ENCODE measurements around the gene FAT3.

FAT3 gene

DNA sequence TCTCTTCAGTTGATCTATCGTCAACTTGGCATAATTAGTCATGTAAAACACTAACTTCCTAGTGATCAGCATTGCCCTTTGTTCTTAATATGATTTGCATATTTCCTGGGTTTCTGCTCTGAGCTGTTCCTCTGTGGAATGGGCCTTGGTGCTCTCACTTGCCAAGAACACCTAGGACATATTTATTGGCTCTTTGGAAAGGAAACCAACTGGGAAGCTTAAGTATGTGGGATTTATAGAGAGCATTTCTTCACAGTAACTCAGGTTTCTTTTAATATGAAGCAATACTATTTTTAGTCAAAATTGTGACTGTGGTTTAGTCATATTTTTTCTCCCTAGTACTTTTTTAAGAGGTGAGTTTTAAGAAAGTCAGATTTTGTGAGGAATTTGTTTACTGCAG is 28.8 kb downstream of the FAT3 start:
- no peak for TF ChIP-seq POLR2AphosphoS5 (IDR thresholded peaks at IDR 0.05; ENCODE audit: low read depth, low read length)
- TF ChIP-seq TAF1 (IDR thresholded peaks at IDR 0.05; ENCODE audit: borderline replicate concordance, insufficient read depth, low read length), result no peak
- TF ChIP-seq, protein P1, sequence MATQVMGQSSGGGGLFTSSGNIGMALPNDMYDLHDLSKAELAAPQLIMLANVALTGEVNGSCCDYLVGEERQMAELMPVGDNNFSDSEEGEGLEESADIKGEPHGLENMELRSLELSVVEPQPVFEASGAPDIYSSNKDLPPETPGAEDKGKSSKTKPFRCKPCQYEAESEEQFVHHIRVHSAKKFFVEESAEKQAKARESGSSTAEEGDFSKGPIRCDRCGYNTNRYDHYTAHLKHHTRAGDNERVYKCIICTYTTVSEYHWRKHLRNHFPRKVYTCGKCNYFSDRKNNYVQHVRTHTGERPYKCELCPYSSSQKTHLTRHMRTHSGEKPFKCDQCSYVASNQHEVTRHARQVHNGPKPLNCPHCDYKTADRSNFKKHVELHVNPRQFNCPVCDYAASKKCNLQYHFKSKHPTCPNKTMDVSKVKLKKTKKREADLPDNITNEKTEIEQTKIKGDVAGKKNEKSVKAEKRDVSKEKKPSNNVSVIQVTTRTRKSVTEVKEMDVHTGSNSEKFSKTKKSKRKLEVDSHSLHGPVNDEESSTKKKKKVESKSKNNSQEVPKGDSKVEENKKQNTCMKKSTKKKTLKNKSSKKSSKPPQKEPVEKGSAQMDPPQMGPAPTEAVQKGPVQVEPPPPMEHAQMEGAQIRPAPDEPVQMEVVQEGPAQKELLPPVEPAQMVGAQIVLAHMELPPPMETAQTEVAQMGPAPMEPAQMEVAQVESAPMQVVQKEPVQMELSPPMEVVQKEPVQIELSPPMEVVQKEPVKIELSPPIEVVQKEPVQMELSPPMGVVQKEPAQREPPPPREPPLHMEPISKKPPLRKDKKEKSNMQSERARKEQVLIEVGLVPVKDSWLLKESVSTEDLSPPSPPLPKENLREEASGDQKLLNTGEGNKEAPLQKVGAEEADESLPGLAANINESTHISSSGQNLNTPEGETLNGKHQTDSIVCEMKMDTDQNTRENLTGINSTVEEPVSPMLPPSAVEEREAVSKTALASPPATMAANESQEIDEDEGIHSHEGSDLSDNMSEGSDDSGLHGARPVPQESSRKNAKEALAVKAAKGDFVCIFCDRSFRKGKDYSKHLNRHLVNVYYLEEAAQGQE (IDR thresholded peaks at IDR 0.05; ENCODE audit: insufficient read depth in 1 of 2, low read depth in 2 of 2, low read length in 2 of 2), result no peak
- TF ChIP-seq SIN3A (IDR thresholded peaks at IDR 0.05; ENCODE audit: borderline replicate concordance, insufficient read depth, low read length), result no peak
- no peak for TF ChIP-seq FOXP2 (optimal IDR thresholded peaks at IDR 0.05; ENCODE audit: borderline replicate concordance, extremely low read depth, extremely low read length, insufficient read depth)

DNA sequence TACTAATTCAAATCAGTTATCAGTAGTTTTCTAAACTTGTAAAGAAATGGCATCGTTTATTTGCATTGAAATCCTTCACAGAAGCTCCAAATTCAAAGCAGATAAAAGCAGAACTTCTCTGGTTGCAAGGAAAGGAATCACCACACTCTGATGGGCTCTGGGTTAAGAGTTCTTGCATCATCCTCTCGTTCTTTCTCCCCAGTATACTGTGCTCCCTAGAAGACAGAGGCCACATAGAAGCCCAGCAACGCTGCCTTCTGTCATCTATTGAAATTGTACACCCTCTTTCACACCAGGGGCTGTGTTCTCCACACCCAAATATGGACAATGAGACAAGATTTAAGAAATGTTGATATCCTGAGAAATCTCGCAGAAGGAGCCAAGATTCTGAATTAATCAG is 29.3 kb downstream of the FAT3 start:
- TF ChIP-seq SIN3A (IDR thresholded peaks at IDR 0.05; ENCODE audit: borderline replicate concordance, insufficient read depth, low read length) (no peak), POLR2AphosphoS5 (IDR thresholded peaks at IDR 0.05; ENCODE audit: low read depth, low read length) (no peak), FOXP2 (optimal IDR thresholded peaks at IDR 0.05; ENCODE audit: borderline replicate concordance, extremely low read depth, extremely low read length, insufficient read depth) (no peak), TAF1 (IDR thresholded peaks at IDR 0.05; ENCODE audit: borderline replicate concordance, insufficient read depth, low read length) (no peak)
- TF ChIP-seq, protein P1 (IDR thresholded peaks at IDR 0.05; ENCODE audit: insufficient read depth in 1 of 2, low read depth in 2 of 2, low read length in 2 of 2), result no peak

DNA sequence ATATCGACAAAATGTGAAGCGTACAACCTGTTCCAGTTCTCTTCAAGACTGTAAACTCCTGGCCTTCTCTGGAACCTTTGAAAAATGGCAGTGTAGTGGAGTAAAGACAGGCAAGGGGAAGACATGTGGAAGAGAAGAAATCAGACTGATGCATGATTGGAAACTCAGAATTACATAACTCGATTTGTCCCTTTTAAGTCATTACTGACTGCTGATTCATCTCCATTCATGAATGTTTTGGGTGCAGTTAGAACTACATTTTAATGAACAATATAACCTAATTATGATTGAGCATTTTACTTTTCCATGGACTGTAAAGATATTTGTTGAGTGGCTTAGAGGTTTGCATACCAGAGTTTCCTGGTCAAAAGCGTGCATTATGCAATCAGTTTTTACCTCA is 32.9 kb downstream of the FAT3 start:
- TF ChIP-seq, protein P1 (IDR thresholded peaks at IDR 0.05; ENCODE audit: insufficient read depth in 1 of 2, low read depth in 2 of 2, low read length in 2 of 2), result no peak
- TF ChIP-seq TAF1 (IDR thresholded peaks at IDR 0.05; ENCODE audit: borderline replicate concordance, insufficient read depth, low read length) (no peak), POLR2AphosphoS5 (IDR thresholded peaks at IDR 0.05; ENCODE audit: low read depth, low read length) (no peak), FOXP2 (optimal IDR thresholded peaks at IDR 0.05; ENCODE audit: borderline replicate concordance, extremely low read depth, extremely low read length, insufficient read depth) (no peak), SIN3A (IDR thresholded peaks at IDR 0.05; ENCODE audit: borderline replicate concordance, insufficient read depth, low read length) (no peak)

DNA sequence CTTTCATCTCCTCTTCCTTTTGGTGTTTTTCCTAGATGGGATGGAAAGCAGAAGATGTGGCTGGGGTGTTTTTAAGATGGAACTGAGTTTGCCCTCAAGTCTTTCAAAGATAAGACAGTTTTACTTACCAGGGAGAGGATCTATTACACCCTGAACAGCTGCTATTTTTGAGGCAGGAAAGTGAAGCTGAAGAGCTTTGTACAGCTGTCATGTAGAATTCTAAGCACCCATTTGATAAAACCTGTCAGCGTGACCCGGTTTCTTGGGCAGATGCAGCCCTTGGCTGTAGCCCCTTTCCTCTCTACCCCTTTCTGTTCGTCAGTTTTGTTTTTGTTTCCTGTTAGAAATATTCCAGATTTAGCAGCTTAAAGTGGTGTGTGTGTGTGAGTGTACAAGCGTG is 35.2 kb downstream of the FAT3 start:
- TF ChIP-seq TAF1 (IDR thresholded peaks at IDR 0.05; ENCODE audit: borderline replicate concordance, insufficient read depth, low read length) (no peak), SIN3A (IDR thresholded peaks at IDR 0.05; ENCODE audit: borderline replicate concordance, insufficient read depth, low read length) (no peak), FOXP2 (optimal IDR thresholded peaks at IDR 0.05; ENCODE audit: borderline replicate concordance, extremely low read depth, extremely low read length, insufficient read depth) (no peak), POLR2AphosphoS5 (IDR thresholded peaks at IDR 0.05; ENCODE audit: low read depth, low read length) (no peak)
- TF ChIP-seq, protein P1 (IDR thresholded peaks at IDR 0.05; ENCODE audit: insufficient read depth in 1 of 2, low read depth in 2 of 2, low read length in 2 of 2), result no peak

DNA sequence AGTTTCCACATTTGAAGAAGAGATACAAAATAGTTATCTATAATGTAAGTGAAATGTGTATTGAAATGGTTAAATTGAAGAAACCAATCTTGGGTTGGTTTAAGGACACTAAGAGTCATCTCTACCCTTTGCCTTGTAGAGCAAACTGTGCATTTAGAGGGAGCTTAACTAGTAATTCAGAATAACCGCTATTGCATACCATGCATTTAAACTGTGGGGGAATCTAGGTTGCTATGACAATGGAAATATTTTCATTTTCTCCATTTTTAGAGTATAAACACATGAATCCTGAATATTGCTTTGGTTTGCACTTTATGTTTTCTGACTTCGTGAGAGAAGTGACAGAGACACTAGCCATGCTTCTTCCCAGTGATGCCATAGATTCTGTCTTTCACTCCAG is 39.7 kb downstream of the FAT3 start:
- no peak for TF ChIP-seq POLR2AphosphoS5 (IDR thresholded peaks at IDR 0.05; ENCODE audit: low read depth, low read length)
- no peak for TF ChIP-seq TAF1 (IDR thresholded peaks at IDR 0.05; ENCODE audit: borderline replicate concordance, insufficient read depth, low read length)
- TF ChIP-seq SIN3A (IDR thresholded peaks at IDR 0.05; ENCODE audit: borderline replicate concordance, insufficient read depth, low read length), result no peak
- TF ChIP-seq FOXP2 (optimal IDR thresholded peaks at IDR 0.05; ENCODE audit: borderline replicate concordance, extremely low read depth, extremely low read length, insufficient read depth), result no peak
- TF ChIP-seq, protein P1 (IDR thresholded peaks at IDR 0.05; ENCODE audit: insufficient read depth in 1 of 2, low read depth in 2 of 2, low read length in 2 of 2), result no peak

All from PFSK-1 (cell line).